ENCODE results near the gene RIC1. TPM values are rescaled to one million over a fixed set of nuclear protein-coding genes. Genes with fewer than 3 reads are reported as not detected.
"Not testable (repeated sequence)": the region's sequence is repeated elsewhere in the genome, so short reads cannot be mapped to it uniquely, and the experiment has no call there.

RIC1 gene
- total RNA-seq, 1 experiment from 2014 or later: 23.3 TPM

GRCh38 chr9:5720151-5720550 lies 91.2 kb downstream of the RIC1 start:
- DNase-seq (ENCODE audit: low read depth): no peak

- DNase-seq (ENCODE audit: low read depth): no peak
These were observed 92.6 kb downstream of the RIC1 start for GRCh38 chr9:5721279-5722087.

DNA sequence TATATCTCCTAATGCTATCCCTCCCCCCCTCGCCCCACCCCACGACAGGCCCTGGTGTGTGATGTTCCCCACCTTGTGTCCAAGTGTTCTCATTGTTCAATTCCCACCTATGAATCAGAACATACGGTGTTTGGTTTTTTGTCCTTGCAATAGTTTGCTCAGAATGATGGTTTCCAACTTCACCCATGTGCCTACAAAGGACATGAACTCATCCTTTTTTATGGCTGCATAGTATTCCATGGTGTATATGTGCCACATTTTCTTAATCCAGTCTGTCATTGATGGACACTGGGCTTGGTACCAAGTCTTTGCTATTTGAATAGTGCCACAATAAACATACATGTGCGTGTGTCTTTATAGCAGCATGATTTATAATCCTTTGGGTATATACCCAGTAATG lies 93.8 kb downstream of the RIC1 start:
- not testable (repeated sequence) for DNase-seq (ENCODE audit: low read depth)

- no peak for DNase-seq (ENCODE audit: low read depth)
These were observed 106.2 kb downstream of the RIC1 start for GRCh38 chr9:5735072-5735471.

- no peak for DNase-seq (ENCODE audit: low read depth)
These were observed 107.8 kb downstream of the RIC1 start for GRCh38 chr9:5736563-5737346.

DNA sequence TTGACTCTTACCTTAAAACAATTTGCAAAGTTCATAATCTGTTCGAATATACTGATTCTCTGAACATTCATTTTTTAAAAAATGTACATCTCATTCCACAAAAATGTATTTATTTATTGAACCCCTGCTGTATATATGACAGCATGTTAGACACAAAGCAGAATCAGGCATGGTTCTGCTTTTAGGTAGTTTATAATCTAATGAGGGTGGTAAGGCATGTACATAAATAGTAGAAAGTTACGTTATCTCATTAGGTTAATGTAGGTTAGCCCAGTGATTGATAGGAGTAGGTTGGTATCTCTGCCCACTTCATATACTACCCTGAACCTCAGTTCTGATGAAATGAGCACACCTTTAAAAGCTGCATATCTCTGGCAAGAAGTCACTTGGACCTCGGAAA lies 114.2 kb downstream of the RIC1 start:
- DNase-seq (ENCODE audit: low read depth): no peak

DNA sequence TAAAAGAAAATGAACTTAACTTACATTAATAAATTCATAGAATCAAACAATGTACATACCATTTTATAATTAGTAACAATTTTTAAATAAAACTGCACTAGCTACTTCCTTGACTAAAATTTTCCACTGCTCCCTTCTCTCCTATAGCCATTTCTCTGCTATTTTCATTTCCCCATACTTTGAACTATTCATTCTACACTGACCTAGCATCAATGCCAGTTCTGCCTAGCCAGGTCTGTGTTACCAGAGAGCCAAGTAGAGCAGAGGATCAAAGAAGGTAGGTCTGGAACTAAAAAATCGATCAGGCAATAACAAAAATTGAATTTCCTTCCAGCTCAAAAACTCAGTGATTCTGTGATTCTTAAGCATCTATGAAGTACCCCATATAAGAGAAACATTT lies 119.5 kb downstream of the RIC1 start:
- no peak for DNase-seq (ENCODE audit: low read depth)

DNA sequence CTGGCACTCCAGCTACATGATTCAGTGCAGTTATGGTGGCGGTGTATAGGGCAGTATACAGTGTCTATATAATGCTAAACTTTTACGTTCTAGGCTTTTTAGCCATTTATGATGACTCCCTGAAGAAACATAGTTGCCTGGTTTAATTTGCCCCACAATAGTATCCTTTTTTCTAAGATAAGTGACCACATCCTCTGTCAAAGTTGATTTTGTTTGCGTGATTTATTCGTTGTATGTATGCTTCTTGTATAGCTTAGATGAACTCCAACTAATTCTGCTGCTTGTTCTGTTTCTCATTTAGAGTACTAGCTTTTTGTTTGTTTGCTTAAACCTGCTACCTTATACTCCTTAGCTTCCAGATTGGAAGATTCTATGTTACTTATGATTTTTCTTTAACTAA lies 120.4 kb downstream of the RIC1 start:
- DNase-seq (ENCODE audit: low read depth): no peak

DNA sequence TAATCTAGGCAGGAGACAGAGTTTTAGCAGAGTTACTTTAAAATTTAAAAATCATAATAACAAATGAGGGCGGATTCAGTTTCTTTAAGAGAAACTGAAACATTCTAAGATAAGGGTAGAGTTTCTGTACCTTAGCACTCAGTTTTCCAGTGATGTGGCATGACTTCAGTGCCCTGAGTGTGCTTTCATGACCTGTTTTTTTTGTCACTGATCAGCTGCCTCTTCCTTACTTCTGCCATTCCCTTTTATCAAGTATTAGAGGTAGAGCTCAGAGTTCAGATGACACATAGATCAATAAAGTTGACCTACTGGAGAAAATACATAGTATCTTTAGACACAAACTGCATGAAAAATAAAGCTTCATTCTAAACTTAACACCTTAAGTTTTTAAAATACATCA lies 121.7 kb downstream of the RIC1 start:
- DNase-seq (ENCODE audit: low read depth): no peak

DNA sequence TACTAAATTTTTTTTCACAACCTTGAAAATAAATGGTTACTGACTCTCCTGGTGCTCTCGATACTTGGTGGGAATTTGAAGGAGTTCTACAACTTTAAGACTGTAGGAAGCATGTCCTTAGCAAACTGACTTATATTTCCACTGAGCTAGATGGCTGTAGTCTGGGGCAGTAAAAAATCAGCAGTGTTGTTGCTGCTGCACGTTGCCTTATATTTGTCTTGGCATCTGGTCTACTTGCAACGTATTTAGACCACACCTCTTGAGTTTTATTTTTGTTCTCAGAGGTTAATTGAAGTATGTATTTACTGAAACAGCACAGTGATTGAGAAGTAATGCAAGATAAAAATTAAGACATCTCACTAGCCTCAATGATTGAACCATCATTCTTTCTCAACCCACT lies 127.7 kb downstream of the RIC1 start:
- DNase-seq (ENCODE audit: low read depth): no peak

GRCh38 chr9:5760338-5760737 lies 131.4 kb downstream of the RIC1 start:
- no peak for DNase-seq (ENCODE audit: low read depth)

- DNase-seq (ENCODE audit: low read depth): no peak
These were observed 133.5 kb downstream of the RIC1 start for GRCh38 chr9:5762421-5762820.

DNA sequence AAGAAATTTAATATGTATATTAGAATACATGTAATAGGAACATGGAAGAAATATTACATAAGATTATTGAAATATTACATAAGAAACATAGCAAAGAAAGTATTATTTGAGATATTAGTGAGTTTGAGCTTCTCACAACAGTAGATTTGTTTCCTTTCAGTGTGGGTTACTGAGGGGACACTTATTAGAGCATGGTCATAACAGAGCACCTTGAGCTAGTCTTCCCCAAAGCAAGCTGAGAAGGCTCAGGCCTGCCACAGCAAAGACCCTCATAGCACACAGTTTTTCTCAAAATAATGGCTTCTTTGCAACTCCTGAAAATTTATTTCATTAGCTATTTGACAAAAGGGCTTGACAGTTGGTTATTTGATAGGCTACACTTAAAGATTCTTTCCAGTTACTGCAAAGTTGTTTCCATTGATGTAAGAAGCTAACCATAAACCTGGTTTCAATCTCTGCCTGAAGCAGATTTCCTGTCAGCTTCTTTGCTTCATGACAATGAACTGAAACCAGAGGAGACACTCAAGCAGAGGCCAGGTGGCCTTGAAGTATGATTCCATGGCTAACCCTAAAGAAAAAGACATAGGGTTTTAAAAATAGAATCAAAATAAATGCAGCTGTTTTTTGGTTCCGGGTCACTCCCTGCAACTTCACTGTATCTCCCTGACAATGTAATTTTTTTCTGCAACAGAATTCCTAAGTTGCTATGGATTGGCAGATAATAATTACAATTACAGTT lies 135.4 kb downstream of the RIC1 start:
- DNase-seq (ENCODE audit: low read depth): no peak

DNA sequence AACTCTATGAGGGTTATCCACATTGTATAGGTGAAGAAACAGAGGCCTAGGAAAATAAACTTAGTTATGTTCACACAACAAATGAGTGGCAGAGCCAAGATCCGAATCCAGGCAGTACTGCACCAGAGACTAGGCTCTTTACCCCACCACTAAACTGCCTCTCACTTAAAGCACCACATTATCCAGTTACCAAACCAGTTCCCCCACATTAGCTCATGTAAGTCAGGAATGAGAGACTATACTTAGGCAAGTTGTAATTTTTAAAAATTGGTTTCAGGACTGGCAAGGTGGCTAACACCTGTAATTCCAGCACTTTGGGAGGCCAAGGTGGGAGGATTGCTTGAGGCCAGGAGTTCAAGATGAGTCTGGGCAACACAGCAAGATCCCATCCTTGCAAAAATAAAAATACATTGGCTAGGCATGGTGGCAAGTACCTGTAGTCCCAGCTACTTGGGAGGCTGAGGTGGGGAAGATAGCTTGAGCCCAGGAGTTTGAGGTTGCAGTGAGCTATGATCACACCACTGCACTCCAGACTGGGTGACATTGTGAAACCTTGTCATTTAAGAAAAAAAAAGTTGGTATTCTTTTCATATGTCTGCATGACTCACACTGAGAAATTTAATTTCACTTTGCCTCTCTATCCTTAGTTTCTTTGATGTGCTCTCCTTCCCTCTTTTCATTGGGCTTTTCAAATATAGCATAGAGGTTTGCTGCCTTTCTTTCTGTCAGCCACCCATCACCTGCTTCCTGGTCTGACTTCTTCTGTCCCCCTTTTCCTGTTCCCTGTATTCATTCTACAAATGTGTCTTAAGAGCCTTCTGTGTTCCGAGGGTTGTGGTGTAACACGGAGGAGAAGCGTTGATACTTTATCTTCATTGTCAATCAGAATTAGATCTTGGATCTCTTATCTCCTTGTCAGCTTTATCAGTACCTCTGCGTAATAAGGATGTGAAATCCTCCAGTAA lies 139.3 kb downstream of the RIC1 start:
- no peak for DNase-seq (ENCODE audit: low read depth)

- DNase-seq (ENCODE audit: low read depth): no peak
These were observed 144.6 kb downstream of the RIC1 start for GRCh38 chr9:5773324-5773999.

DNA sequence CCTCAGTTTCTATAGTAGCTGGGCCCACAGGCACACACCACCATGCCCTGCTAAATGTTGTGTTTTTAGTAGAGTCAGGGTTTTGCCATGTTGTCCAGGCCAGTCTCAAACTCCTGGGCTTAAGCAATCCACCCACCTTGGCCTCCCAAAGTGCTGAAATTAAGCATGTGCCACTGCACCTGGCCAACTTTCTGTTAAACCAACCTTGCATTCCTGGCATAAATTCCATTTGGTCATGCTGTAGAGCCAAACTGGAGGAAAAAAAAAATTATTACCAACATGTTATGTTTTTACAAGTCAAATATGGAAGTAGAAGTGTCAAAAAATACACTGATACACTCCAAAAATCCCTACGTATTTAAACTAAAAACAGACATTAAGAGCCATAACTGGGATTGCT lies 149.9 kb downstream of the RIC1 start:
- no peak for DNase-seq (ENCODE audit: low read depth)

- not testable (repeated sequence) for DNase-seq (ENCODE audit: low read depth)
These were observed 150.9 kb downstream of the RIC1 start for GRCh38 chr9:5779705-5780218.

GRCh38 chr9:5783420-5783819 lies 154.5 kb downstream of the RIC1 start:
- not testable (repeated sequence) for DNase-seq (ENCODE audit: low read depth)

- no peak for DNase-seq (ENCODE audit: low read depth)
These were observed 155.1 kb downstream of the RIC1 start for GRCh38 chr9:5783982-5784381.

GRCh38 chr9:5784526-5785315 lies 155.8 kb downstream of the RIC1 start:
- no peak for DNase-seq (ENCODE audit: low read depth)

All from RPMI7951 (cell line).